OCI-LY1 (cell line): Measurements from ENCODE around the gene NOP16.
"Not testable (repeated sequence)": the region's sequence is repeated elsewhere in the genome, so short reads cannot be mapped to it uniquely, and the experiment has no call there.

Source experiments
- H2AFZ ChIP-seq: fragments of 200-600 bp; sonication (generic), shearing (Covaris generic); 2 replicates; pipeline ENCODE4 v1.6.0; 2014; ENCODE audit warnings: antibody characterized with exemption, mild to moderate bottlenecking, low read length
- H3F3A ChIP-seq: fragments of 200-600 bp; sonication (generic), shearing (Covaris generic); 2 replicates; pipeline ENCODE4 v1.6.0; 2014; ENCODE audit warnings: mild to moderate bottlenecking, antibody characterized with exemption, low read length, moderate library complexity; ENCODE audit not compliant: insufficient read depth
- H3K27ac ChIP-seq: fragments of 200-600 bp; sonication (generic); 2 replicates; pipeline ENCODE4 v1.5.1; 2014; ENCODE audit warnings: low read length, mixed run types, mild to moderate bottlenecking, low read depth; ENCODE audit not compliant: poor library complexity, severe bottlenecking
- H3K27me3 ChIP-seq: fragments of 200-600 bp; sonication (generic); 2 replicates; pipeline ENCODE4 v1.6.0; 2014; ENCODE audit warnings: antibody characterized with exemption, mild to moderate bottlenecking, low read length, moderate library complexity; ENCODE audit not compliant: insufficient read depth
- H3K36me3 ChIP-seq: fragments of 200-600 bp; sonication (generic); 2 replicates; pipeline ENCODE4 v1.6.1; 2014; ENCODE audit warnings: mild to moderate bottlenecking, antibody characterized with exemption, low read length, moderate library complexity, mixed read lengths; ENCODE audit not compliant: insufficient read depth
- H3K4me1 ChIP-seq: fragments of 200-600 bp; sonication (generic); 2 replicates; pipeline ENCODE4 v1.5.1; 2014; ENCODE audit warnings: mild to moderate bottlenecking, low read length, moderate library complexity; ENCODE audit not compliant: insufficient read depth, severe bottlenecking
- H3K4me2 ChIP-seq: fragments of 200-600 bp; sonication (generic), shearing (Covaris generic); 2 replicates; pipeline ENCODE4 v1.6.1; 2014; ENCODE audit warnings: low read length
- H3K4me3 ChIP-seq: fragments of 200-600 bp; sonication (generic); 2 replicates; pipeline ENCODE4 v1.5.1; 2014; ENCODE audit warnings: low read length, low read depth, mild to moderate bottlenecking, mixed read lengths; ENCODE audit not compliant: poor library complexity, severe bottlenecking
- H3K79me2 ChIP-seq: fragments of 200-600 bp; shearing (Covaris generic); 2 replicates; pipeline ENCODE4 v1.6.1; 2016; ENCODE audit warnings: mixed run types, low read length, mixed read lengths; ENCODE audit not compliant: insufficient read depth
- H3K9ac ChIP-seq: fragments of 200-600 bp; sonication (generic), shearing (Covaris generic); 2 replicates; pipeline ENCODE4 v1.6.1; 2014; ENCODE audit warnings: mild to moderate bottlenecking, low read length, mixed read lengths
- H3K9me2 ChIP-seq: fragments of 200-600 bp; sonication (generic), shearing (Covaris generic); 2 replicates; pipeline ENCODE4 v1.6.1; 2014; ENCODE audit warnings: low read depth, mild to moderate bottlenecking, low read length, mixed read lengths
- H3K9me3 ChIP-seq: fragments of 200-600 bp; shearing (Covaris generic); 2 replicates; pipeline ENCODE4 v1.6.1; 2014; ENCODE audit warnings: low read length, mixed read lengths
- H4K20me1 ChIP-seq: fragments of 200-600 bp; sonication (generic), shearing (Covaris generic); 2 replicates; pipeline ENCODE4 v1.6.0; 2016; ENCODE audit warnings: mild to moderate bottlenecking, low read length; ENCODE audit not compliant: insufficient read depth
- EZH2 ChIP-seq: fragments of 200-600 bp; sonication (generic), shearing (Covaris generic); IDR thresholded peaks from 2 replicates; pipeline ENCODE4 v1.8.0; 2017; ENCODE audit warnings: borderline replicate concordance, mixed run types, mild to moderate bottlenecking, antibody characterized with exemption, low read length, moderate library complexity, mixed read lengths
- TF ChIP-seq, protein P1 (sequence below): fragments of 200-600 bp; sonication (generic), shearing (Covaris generic); IDR thresholded peaks from 2 replicates; pipeline ENCODE4 v1.5.1; 2017; ENCODE audit warnings: mild to moderate bottlenecking, antibody characterized with exemption, low read length, moderate library complexity, mixed read lengths

NOP16 gene

DNA sequence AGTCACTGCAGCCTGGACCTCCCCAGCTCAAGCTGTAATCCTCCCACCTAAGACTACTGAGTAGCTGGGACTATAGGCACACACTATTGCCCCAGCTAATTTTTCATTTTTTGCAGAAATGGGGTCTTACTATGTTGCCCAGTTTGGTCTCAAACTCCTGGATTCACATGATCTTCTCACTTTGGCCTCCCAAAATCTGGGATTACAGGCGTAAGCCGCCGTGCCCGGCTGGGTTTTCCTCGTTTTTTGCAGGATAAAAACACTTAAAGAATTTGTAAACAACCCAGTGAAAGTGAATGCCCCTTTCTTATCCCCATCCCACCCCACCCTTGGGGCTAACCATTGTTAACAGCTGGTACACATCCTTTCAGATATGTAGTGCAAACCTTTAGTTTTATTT is 20.2 kb upstream of the NOP16 start:
- H3F3A ChIP-seq = no peaks in the 10 kb centered on the region
- no peaks in the 10 kb centered on the region for H4K20me1 ChIP-seq
- no peak overlapping the region for H3K4me3 ChIP-seq
- peaks cover 8% of the 10 kb centered on the region for H3K4me1 ChIP-seq
- H3K79me2 ChIP-seq = no peaks in the 10 kb centered on the region
- no peak overlapping the region for H2AFZ ChIP-seq
- no peaks in the 10 kb centered on the region for H3K27me3 ChIP-seq
- no peaks in the 10 kb centered on the region for H3K9me3 ChIP-seq
- no peaks in the 10 kb centered on the region for H3K9me2 ChIP-seq
- no peak for TF ChIP-seq EZH2
- TF ChIP-seq, protein P1, sequence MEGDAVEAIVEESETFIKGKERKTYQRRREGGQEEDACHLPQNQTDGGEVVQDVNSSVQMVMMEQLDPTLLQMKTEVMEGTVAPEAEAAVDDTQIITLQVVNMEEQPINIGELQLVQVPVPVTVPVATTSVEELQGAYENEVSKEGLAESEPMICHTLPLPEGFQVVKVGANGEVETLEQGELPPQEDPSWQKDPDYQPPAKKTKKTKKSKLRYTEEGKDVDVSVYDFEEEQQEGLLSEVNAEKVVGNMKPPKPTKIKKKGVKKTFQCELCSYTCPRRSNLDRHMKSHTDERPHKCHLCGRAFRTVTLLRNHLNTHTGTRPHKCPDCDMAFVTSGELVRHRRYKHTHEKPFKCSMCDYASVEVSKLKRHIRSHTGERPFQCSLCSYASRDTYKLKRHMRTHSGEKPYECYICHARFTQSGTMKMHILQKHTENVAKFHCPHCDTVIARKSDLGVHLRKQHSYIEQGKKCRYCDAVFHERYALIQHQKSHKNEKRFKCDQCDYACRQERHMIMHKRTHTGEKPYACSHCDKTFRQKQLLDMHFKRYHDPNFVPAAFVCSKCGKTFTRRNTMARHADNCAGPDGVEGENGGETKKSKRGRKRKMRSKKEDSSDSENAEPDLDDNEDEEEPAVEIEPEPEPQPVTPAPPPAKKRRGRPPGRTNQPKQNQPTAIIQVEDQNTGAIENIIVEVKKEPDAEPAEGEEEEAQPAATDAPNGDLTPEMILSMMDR = no peak
- H3K4me2 ChIP-seq = no peak overlapping the region
- H3K27ac ChIP-seq = no peak overlapping the region
- peaks cover 20% of the 10 kb centered on the region; the same call in 1 of the 2 replicates for H3K36me3 ChIP-seq
- H3K9ac ChIP-seq = no peak overlapping the region

- H3K36me3 ChIP-seq = peaks cover 20% of the 10 kb centered on the region; the same call in 1 of the 2 replicates
Measured at GRCh38 chr5:176408252-176408573, 19.8 kb upstream of the NOP16 start.

GRCh38 chr5:176407456-176408251 is 19.3 kb upstream of the NOP16 start:
- Histone ChIP-seq H3K4me1 (peaks cover 8% of the 10 kb centered on the region), H2AFZ (no peak overlapping the region), H3K36me3 (peaks cover 20% of the 10 kb centered on the region; the same call in 1 of the 2 replicates), H3K9me3 (no peaks in the 10 kb centered on the region), H3K9ac (no peak overlapping the region), H3F3A (no peaks in the 10 kb centered on the region), H3K4me2 (no peak overlapping the region), H3K79me2 (no peaks in the 10 kb centered on the region), H3K27me3 (no peaks in the 10 kb centered on the region), H3K9me2 (no peaks in the 10 kb centered on the region), H3K4me3 (no peak overlapping the region), H3K27ac (no peak overlapping the region), H4K20me1 (no peaks in the 10 kb centered on the region)
- no peak for TF ChIP-seq EZH2

More at GRCh38 chr5:176408252-176408573, 19.8 kb upstream of the NOP16 start:
- not testable (repeated sequence) for H4K20me1 ChIP-seq, H2AFZ ChIP-seq, H3K79me2 ChIP-seq, H3F3A ChIP-seq, H3K27ac ChIP-seq, H3K27me3 ChIP-seq, H3K4me2 ChIP-seq, H3K4me3 ChIP-seq, H3K9ac ChIP-seq, H3K9me2 ChIP-seq, H3K4me1 ChIP-seq, H3K9me3 ChIP-seq

DNA sequence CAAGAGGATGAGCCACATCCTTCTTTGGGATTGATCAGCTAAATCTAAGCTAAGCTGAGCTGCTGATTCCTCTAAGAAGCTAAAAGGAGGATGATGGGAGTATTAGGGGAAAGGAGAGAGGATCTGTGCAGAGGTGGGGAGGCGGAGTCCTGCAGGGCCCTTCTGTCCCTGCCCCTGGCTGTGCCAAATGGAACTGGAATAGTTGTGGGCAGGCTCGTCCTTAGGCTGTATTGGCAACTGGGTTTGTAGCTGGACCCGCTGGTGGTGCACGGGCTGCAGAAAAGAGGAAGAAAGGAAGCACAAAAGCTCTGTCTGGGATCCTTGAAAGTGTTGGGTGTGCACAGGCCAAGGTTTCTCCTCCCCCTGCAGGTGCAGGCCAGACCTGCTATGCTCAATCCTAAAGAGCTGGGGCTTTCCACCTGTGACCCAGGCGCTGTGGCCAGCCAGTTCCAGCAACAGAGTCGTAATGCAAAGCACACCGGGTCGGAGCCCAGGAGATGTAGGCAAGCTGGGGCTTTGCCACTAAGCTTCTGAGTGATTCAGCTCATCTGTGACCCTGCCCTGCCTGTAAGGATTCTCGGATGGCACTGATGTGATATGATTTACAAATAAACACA is 18.1 kb upstream of the NOP16 start:
- no peak overlapping the region for H3K9ac ChIP-seq
- no peak overlapping the region for H2AFZ ChIP-seq
- H3K4me3 ChIP-seq = no peak overlapping the region
- TF ChIP-seq EZH2 = no peak
- no peaks in the 10 kb centered on the region for H3K9me3 ChIP-seq
- H3K27me3 ChIP-seq = no peaks in the 10 kb centered on the region
- H3F3A ChIP-seq = no peaks in the 10 kb centered on the region
- H3K36me3 ChIP-seq = peaks cover 20% of the 10 kb centered on the region; the same call in 1 of the 2 replicates
- H3K4me1 ChIP-seq = peaks cover 8% of the 10 kb centered on the region
- no peak overlapping the region for H3K4me2 ChIP-seq
- no peak overlapping the region for H3K27ac ChIP-seq
- H4K20me1 ChIP-seq = no peaks in the 10 kb centered on the region
- H3K9me2 ChIP-seq = no peaks in the 10 kb centered on the region
- no peaks in the 10 kb centered on the region for H3K79me2 ChIP-seq
